H4 (cell line): Measurements from ENCODE around the gene METTL9. TPM values are rescaled to one million over a fixed set of nuclear protein-coding genes. Genes with fewer than 3 reads are reported as not detected.
"Not testable (repeated sequence)": the region's sequence is repeated elsewhere in the genome, so short reads cannot be mapped to it uniquely, and the experiment has no call there.

Experiments used
- DNase-seq: peaks from one replicate; pipeline ENCODE4 v3.0.0-alpha.2; 2015; ENCODE audit warnings: low spot score
- total RNA-seq: library from RNA; depleted of rRNA; stranded (reverse); fragments of >200 nt; shearing (Covaris generic); gene quantifications from 2 replicates; pipeline ENCODE4 v1.2.3, GENCODE V29; 2014

Gene METTL9
- total RNA-seq, 1 experiment from 2014 or later: 166 TPM

DNA sequence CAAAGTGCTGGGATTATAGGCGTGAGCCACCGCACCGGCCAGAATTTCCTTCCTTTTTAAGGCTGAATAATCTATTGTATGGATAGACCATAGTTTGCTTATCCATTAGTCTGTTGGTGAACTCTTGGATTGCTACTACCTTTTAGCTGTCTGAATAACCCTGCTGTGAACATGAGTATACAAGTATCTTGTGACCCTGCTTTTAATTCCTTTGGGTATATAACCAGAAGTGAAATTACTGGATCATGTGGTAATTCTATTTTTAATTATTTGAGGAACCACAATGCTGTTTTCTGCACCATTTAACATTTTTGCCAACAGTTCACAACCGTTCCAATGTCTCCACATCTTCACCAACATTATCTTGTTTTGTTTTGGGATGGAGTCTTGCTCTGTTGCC is 59.7 kb downstream of the METTL9 start:
- DNase-seq: no peak

- DNase-seq: no peak
Measured at GRCh38 chr16:21663889-21664647, 64.7 kb downstream of the METTL9 start, which contains the start of gene OTOA. Gene OTOA (plus strand): TSS chr16:21663968. CDS start chr16:21678515, 14,547 bp downstream.

- no peak for DNase-seq
Measured at GRCh38 chr16:21664801-21665492, 65.6 kb downstream of the METTL9 start.

GRCh38 chr16:21666772-21667171 is 67.4 kb downstream of the METTL9 start:
- no peak for DNase-seq

DNA sequence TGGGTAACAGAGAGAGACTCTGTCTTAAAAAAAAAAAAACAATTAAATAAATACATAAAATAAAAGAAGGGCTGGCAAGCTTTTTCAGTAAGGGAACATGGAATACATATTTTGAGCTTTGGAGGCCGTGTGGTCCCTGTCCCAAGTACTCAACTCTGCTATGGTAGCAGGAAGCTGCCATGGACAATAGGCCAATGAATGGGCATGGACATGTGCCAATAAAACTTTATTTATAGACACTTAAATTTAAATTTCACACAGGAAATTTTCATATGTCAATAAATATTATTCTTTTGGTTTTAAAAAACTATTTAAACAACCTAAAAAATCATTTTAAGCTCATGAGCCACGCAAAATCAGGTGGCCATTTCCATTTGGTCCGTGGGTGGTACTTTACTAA is 68.2 kb downstream of the METTL9 start:
- DNase-seq: no peak

- no peak for DNase-seq
Measured at GRCh38 chr16:21673469-21673868, 74.1 kb downstream of the METTL9 start.

- peak; percentile 34 for DNase-seq
Measured at GRCh38 chr16:21674456-21674855, 75.1 kb downstream of the METTL9 start.

GRCh38 chr16:21680714-21681113 is 81.3 kb downstream of the METTL9 start:
- DNase-seq: not testable (repeated sequence)

DNA sequence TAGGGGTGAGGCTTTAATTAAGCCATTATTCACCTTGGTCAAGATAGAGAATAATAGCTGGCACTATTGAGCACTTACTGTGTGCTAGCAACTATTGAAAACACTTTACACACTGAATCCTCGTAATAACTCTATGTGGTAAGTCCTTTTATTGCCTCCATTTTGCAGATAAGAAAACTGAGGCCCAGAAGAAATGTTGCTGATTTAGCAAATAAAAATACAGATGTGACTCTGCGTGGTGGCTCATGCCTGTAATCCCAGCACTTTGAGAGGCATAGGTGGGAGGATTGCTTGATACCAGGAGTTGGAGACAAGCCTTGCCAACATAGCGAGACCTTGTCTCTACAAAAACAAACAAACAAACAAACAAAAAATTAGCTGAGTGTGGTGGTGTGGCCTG is 83.8 kb downstream of the METTL9 start:
- no peak for DNase-seq

DNA sequence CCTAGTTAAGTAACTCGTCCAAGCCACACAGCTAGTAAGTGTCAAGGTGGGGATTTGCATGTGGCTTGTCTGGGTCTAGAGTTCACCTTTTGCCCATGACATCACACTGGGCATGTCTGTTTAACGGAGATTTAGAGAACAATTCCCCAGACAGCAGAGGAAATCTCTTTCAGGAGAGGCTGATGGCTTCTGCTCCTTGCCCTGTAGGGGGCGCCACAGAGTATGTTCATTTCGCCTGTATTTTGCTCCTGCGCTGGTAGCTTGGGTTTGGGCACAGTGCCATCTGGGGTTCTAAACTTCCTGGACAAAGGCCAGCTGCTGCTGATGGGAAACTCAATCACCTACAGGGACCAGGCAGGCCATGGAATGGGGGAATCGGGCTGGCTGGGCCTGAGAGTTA is 84.8 kb downstream of the METTL9 start:
- no peak for DNase-seq

GRCh38 chr16:21685034-21685455 is 85.7 kb downstream of the METTL9 start:
- no peak for DNase-seq

- no peak for DNase-seq
Measured at GRCh38 chr16:21689107-21689506, 89.7 kb downstream of the METTL9 start.

DNA sequence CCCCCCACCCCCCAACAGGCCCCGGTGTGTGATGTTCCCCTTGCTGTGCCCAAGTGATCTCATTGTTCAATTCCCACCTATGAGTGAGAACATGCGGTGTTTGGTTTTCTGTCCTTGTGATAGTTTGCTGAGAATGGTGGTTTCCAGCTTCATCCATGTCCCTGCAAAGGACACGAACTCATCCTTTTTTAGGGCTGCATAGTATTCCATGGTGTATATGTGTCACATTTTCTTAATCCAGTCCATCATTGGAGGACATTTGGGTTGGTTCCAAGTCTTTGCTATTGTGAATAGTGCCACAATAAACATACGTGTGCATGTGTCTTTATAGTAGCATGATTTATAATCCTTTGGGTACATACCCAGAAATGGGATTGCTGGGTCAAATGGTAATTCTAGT is 91.6 kb downstream of the METTL9 start:
- DNase-seq: not testable (repeated sequence)

DNA sequence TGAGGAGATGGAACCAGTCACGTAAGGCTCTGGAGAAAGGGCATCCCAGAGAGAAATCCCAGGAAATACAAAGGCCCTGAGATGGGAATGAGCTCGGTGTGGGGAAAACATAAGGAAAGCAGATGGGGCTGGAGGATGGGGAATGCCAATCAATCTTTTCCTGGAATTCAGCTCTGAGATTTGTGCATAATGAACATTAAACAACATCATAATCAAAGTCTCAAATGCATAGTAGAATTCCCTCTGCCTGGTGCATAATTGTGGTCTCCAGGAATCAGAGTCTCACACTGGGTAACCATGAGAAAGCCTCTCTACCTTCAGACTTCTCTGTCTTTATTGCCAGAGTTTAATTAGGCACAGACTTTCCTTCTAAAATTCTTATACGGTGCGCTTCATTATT is 95.2 kb downstream of the METTL9 start:
- DNase-seq: no peak

DNA sequence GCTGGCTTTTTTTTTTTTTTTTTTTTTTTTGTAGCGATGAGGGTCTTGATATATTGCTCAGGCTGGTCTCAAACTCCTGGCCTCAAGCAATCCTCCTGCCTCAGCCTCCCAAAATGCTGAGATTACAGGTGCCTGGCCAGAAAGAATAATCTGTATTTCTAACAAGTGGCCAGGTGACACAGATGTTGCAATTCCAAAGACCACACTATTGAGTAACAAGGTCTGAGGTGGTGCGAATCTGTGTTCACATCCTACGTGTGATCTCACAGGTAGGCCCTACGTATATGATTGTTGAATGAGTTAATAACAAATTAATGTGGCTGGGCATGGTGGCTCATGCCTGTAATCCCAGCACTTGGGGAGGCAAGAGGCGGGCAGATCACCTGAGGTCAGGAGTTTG is 97.7 kb downstream of the METTL9 start:
- no peak for DNase-seq

DNA sequence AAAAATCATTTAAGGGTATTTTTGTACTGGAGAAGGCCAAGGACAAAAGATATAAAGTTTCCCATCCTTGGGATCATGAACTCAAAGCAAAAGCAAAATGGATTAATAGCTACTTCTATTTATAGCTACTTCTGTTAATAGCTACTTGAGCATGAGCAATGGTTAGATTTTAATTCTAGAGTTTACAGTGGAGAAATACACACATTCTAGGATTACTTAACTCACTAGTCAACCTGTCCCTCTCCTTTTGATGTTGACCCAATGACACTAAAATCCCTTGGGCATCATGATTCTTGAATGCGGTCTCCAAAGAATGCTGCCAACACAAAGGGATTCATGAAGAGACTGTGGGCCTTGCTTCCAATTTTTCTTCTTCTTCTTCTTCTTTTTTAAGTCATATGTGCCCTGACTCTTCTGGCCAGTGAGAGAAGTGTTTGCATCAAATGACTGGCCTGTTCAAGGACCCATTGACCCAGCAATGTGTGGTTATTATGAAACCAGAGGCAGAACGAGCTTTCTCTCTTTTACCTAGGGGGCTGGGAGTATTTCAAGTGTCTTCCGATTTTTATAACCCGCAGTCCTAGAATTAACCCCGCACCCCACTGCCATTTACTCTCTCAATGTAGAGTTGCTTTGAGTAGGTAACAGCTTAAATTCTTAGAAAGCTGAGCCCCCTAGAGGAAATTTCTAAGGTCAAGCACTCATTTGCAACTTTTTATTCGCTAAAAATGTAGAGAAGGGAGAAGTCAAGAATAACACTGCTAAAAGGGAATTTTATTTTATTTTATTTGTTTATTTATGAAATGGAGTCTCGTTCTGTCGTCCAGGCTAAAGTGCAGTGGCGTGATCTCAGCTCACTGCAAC is 99.0 kb downstream of the METTL9 start:
- no peak for DNase-seq

GRCh38 chr16:21701271-21701670 is 101.9 kb downstream of the METTL9 start:
- DNase-seq: no peak

DNA sequence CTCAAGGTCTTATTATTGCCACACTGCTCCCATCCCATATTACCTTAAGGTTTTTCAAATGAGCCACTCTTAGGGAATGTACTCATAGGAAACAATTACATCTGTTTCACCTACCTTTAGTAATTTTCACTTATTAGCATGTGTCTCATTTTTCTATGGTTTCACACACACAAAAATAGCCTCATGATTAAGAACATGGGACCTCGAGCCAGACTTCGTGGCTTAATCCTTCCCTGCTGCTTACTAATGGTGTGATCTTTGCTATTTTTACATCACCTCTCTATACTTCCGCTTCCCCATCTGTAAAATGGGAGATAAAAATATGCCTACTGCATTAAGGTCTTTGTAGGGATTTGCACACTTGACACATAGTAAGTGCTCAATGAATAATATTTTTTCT is 102.9 kb downstream of the METTL9 start:
- DNase-seq: no peak

DNA sequence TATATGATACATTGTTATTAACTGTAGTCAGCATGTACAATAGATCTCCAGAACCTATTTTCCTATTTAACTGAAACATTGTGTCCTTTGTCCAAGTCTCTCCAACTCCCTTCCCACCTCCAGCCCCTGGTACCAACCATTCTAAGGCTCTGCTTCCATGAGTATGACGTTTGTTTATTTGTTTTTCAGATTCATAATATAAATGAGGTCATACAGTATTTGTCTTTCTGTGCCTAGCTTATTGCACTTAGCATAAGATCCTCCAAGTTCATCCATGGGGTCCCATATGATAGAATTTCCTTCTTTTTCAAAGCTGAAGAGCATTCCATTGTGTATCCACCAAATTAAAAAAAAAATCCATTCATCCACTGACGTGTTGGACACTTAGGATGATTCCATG is 103.8 kb downstream of the METTL9 start:
- no peak for DNase-seq

- no peak for DNase-seq
Measured at GRCh38 chr16:21703589-21704174, 104.3 kb downstream of the METTL9 start.

DNA sequence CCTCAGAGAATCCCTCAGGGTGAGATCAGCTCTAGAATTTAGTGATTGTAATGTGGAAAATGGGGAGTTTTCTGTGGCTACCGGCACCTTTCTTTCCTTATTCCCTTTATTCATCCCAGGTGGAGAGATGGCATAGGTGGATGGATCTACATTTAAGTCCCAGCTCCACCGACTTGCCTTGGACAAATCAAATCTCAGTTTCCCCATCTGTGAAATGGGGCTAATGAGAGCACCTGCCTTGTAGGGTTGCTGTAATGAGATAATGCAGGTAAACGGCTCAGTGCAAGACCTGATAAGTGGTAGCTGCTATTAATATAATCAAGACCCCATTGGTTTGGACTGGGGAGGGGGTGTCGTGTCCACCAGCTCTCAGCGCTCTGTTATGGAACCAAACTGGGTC is 104.9 kb downstream of the METTL9 start:
- no peak for DNase-seq

DNA sequence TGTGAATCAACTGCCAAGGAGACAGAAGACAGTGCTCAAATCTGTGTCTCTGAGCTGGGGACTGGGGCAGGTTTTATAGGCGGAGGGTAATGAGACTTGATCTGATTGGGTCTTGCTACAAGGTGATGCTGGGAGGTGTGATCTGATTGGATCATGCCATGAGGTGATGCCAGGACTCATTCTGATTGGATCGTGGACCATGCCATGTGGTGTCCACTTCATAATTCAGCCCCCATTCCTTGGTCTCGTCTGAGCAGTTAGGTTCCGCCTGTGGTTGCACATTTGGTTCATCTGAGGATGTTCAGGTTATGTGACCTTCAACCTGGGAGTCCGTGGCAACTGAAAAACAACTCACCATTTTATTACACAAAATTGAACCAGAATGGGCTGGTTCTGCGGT is 105.4 kb downstream of the METTL9 start:
- no peak for DNase-seq
